B cell (primary cell): ENCODE results near the gene ZNF630.

Source experiments
- EZH2 ChIP-seq: IDR thresholded peaks from 2 replicates; pipeline ENCODE4 v1.6.1; 2012; ENCODE audit warnings: borderline replicate concordance, low read depth, mild to moderate bottlenecking, moderate library complexity, low read length; ENCODE audit not compliant: insufficient read depth, poor library complexity, severe bottlenecking
- TF ChIP-seq, protein P1 (sequence below): fragments of 200-600 bp; IDR thresholded peaks from one replicate; pipeline ENCODE4 v1.8.0; 2022; ENCODE audit warnings: antibody characterized with exemption, mild to moderate bottlenecking

GRCh38 chrX:48086082-48086481 lies 14.6 kb upstream of the ZNF630 start:
- TF ChIP-seq, protein P1, sequence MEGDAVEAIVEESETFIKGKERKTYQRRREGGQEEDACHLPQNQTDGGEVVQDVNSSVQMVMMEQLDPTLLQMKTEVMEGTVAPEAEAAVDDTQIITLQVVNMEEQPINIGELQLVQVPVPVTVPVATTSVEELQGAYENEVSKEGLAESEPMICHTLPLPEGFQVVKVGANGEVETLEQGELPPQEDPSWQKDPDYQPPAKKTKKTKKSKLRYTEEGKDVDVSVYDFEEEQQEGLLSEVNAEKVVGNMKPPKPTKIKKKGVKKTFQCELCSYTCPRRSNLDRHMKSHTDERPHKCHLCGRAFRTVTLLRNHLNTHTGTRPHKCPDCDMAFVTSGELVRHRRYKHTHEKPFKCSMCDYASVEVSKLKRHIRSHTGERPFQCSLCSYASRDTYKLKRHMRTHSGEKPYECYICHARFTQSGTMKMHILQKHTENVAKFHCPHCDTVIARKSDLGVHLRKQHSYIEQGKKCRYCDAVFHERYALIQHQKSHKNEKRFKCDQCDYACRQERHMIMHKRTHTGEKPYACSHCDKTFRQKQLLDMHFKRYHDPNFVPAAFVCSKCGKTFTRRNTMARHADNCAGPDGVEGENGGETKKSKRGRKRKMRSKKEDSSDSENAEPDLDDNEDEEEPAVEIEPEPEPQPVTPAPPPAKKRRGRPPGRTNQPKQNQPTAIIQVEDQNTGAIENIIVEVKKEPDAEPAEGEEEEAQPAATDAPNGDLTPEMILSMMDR = no peak
- no peak for TF ChIP-seq EZH2
